ENCODE results near the gene USF3. TPM values are rescaled to one million over a fixed set of nuclear protein-coding genes. Genes with fewer than 3 reads are reported as not detected.

The USF3 gene
- total RNA-seq, 1 donor from 2014 or later: 6.5 TPM

DNA sequence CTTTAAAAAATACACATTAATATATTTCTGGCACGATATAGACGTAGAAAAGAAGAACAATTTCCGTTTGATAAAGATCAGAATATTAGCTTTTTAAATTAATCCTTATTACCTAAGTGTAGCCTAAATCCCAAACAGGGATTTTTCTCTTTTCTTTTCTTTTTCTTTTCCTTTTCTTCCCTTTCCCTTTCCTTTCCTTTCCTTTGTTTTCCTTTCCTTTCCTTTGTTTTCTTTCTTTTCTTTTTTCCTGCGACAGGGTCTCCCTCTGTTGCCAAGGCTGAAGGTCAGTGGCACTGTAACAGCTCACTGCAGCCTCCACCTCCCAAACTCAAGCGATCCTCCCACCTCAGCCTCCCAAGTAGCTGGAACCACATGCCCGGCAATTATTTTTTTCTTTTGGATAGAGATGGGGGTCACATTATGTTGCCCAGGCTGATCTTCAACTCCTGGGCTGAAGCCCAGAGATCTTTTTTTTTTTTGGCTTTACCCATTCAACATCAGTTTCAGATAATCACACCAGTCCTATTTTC lies 1.8 kb upstream of the USF3 start:
- DNase-seq: no peak

DNA sequence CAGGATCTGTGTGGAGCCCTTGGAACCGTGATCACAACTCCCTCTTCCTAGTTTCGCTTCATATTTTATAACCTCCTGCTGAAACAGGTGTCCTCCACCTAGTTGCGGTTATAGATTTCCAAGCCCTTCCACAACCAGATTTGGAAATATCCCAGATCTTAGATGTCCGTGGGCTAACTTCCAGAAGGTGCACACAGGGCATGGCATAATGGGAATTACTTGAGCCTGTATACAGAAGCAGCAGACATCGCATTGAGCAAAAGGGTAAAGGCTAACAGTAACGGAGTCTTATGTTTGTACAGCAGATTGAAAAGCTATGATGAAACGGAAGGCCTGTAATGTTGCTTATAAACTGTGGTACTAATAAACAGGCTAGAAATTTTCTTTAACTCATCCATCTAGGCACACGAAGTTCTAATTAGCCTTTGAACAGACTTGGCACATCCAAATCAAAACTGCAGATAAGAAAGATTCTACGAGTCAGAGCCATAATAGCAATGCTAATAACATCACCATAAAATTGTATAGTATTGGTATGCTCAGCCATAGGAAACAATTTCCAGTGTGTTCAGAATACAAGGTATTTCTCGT lies 1.2 kb upstream of the USF3 start:
- DNase-seq: peak; percentile 33

DNA sequence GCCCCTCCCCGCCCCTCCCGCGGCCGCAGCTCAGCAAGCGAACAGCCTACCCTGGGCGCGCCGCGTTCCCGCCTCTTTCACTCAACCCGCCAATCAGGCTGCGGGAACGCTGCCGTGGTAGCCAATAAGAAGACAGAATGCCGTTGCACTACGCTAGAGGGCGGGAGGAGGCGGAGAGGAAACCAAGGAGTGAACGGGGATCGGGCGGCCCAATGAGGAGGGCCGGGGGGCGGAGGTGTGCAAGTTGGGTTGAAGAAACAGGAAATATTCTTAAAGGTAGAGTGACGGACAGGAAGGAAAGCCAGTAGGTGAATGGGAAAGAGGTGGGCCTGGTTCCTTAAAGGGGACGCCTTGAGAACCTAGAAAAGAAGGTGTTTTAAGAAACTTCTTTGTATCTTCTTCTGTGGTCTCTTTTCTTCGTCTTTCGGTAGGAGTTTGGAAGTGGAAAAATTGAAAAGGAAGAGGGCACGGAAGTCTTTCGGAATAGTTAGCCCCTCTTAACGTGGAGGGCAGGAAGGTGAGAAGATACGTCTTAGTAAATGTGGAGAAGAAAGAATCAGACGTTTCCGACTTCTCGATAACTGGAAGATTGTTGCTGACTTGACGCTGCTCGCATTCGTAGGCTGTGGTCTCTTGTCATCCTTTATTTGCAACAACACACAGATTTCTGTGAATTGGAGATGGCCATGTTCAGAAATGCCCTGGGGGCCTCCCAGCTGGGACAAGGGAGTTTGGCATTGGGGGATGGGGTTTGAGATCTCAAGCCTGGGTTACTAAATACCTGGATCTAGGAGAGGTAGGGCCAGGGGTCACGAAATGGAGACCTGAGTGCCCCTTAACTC lies 437 bp upstream of the USF3 start:
- peak; percentile 99 for DNase-seq

DNA sequence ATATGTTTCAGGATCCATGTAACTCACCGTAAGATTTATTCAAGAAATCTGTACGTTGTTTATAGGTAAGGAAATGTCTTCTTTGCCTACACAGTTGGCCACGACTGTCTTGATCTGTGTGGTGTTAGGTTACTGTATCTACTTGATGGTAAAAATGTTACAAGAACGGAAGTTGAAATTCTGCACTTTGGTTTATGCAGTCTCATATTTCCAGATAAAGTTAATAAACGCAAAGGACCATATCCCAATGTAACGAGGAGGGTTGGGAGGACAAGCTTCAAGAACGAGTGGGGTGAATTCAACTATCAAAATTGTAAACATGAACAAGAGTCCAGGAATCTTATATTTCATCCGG lies 1.0 kb downstream of the USF3 start:
- no peak for DNase-seq

GRCh38 chr3:113690482-113690881 lies 6.0 kb downstream of the USF3 start:
- no peak for DNase-seq

- DNase-seq: no peak
These were observed 10.3 kb downstream of the USF3 start for GRCh38 chr3:113685956-113686721.

- no peak for DNase-seq
These were observed 11.3 kb downstream of the USF3 start for GRCh38 chr3:113685124-113685523.

- no peak for DNase-seq
These were observed 12.1 kb downstream of the USF3 start for GRCh38 chr3:113684271-113684819.

DNA sequence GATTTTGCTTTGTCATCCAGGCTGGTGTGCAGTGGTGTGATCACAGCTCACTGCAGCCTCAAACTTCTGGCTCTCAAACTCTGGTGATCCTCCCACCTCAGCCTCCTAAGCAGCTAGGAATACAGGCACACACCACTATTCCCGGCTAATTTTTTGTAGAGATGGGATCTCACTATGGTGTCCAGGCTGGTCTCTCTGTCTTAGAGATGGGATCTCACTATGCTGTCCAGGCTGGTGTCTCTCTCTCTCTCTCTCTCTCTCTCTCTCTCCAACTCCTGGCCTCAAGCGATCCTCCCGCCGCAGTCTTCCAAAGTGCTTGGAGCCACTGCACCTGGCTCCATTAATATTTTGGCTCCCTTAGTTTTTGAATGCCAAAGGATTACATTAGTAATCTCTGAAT lies 17.7 kb downstream of the USF3 start:
- DNase-seq: no peak

GRCh38 chr3:113677737-113678136 lies 18.7 kb downstream of the USF3 start:
- DNase-seq: no peak

- DNase-seq: no peak
These were observed 20.2 kb downstream of the USF3 start for GRCh38 chr3:113676261-113676660.

GRCh38 chr3:113673593-113673992 lies 22.8 kb downstream of the USF3 start:
- DNase-seq: no peak

DNA sequence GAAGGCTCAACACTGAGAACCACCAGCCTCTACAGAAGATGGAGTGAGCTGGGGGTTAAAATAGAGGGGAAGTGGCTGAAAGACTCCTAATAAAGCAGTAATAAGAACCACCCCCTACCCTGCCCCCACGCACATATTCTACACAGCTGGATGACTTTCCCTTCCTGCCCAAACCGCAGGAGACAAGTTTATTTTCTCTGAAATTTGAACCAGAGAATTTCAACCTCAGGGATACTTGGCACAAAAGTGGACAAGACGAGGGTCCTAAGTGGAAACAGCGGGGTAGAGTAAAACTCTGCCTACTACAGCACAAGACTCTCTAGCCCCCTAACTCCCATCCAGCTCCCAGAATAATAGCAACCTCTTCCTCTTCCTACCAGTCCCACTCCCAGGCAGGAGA lies 28.4 kb downstream of the USF3 start:
- DNase-seq: no peak

DNA sequence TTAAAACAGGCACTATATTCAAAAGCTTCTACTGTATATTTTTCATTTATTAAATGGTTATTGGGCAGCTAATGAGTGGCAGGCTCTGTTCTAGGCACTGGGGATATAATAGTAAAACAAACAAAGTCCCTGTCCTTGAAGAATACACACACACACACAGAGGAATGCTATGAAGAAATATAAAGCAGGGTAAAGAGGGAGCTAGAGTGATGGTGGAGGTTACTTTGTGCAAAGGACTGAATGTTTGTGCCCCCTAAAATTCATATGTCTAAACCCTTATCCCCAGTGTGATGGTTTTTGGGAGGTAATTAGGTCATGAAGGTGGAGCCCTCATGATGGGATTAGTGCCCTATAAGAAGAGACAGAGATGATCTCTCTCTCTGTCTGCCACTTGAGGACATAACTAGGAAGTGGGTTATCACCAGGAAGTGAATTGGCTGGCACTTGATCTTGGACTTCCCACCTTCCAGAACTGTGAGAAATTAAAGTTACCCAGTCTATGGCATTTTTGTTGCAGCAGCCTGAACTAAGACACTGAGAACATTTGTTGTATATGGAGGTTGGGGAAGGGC lies 31.8 kb downstream of the USF3 start:
- DNase-seq: no peak

DNA sequence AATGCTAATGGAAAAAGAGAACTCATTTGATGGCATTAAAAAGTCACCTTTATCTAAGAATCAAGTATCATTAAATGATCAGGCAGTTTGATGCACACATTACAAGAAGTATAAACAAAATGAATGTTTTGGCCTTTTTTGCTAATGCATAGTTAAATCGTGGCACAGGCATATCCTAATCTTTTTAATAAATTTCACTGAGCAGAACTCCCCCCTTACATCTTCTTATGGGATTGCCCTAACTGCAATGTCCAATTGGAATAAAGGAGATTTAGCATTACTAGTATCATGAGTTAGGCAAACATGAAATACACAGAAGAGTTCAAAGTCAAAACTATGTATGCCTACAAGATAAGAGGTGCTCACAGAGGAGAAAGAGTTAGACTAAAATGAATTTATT lies 32.7 kb downstream of the USF3 start:
- no peak for DNase-seq

DNA sequence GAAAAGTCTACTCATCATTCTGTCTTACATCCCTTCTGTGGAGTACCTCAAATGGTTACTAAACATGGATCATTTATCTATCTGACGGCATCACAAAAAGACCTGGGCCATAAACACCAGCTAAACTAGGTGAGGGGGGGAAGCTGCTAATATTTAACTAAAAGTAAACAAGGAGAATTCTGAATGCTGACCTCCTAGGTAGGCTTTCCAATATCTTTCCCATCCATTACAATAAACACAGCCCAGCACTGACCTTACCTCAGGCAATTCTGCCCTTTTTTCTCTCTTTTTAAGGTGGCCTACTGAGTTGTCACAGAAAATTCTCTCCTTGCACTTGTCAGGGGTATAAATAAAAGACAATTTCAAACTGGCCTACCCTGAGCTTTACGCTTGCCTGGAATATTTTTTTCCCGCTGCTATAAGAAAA lies 33.1 kb downstream of the USF3 start:
- DNase-seq: no peak

GRCh38 chr3:113662824-113663223 lies 33.6 kb downstream of the USF3 start:
- DNase-seq: no peak

DNA sequence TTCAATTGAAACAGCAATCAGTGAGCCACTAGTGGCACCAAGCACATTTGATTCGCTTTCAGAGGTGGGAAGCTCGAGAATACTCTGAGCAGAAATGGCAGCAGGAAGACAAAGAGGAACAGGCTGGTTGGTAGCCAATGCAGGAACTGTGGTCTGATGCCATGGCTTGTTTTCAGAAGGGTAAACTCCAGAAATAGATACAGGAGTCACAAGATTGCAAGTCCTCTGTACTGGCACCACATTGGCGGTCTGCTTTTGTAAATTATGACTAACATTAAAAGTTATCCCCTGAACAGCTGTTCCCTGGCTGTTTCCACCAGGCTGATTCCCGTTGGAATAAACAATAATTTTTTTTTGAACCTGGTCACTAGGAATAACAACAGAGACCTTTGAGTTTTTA lies 35.5 kb downstream of the USF3 start:
- no peak for DNase-seq

- DNase-seq: no peak
These were observed 36.0 kb downstream of the USF3 start for GRCh38 chr3:113660458-113660857.

GRCh38 chr3:113659996-113660395 lies 36.4 kb downstream of the USF3 start:
- DNase-seq: no peak

DNA sequence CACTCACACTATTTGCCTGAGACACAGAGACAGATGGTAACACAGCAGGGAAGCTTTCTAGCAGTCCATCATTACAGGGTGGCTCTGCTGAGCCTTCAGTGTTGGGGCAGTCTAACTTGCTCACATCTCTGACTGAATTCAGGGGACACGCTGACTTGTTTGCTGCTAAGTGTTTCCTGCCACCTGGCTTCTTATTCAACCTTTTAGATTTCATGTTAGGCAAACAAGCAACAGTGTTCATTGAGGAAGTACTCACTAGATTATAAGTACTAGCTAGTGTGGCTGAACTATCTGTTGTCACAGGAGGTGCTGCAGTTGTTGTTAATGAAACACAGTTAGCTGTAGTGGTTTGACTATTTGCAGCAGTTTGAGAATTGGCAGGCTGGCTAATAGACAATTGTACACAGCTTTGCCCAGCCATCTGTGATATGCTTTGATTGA lies 37.3 kb downstream of the USF3 start:
- no peak for DNase-seq

- DNase-seq: no peak
These were observed 38.3 kb downstream of the USF3 start for GRCh38 chr3:113658107-113658506.

DNA sequence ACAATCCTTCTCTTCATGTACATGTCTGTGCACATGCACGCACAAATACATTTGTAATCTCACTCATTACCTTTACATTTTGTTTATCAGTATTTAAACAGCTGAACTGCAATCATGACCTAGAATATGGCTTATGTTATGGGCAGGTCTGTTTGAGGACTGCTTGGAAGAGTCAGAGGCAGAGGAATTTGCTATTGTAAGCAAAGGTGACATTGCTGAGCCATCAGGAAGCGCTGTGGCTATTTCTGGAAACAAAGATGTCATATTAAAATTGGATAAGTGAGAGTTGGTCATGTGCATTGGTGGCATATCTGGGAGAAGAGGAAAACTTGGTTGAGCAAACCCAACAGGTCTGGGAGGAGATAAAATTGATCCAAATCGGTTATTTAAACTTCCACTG lies 41.6 kb downstream of the USF3 start:
- DNase-seq: no peak

Measured in dermis blood vessel endothelial cell (primary cell).